Endothelial cell of umbilical vein (primary cell): ENCODE measurements around the gene SRRM4. TPM values are rescaled to one million over a fixed set of nuclear protein-coding genes. Genes with fewer than 3 reads are reported as not detected.

Experiments
- BruUV-seq: library from RNA; stranded (reverse); fragments of 400-500 nt; replicated peaks from 2 replicates; lab custom pipeline; 2021; lab: Mats Ljungman, UMichigan
- CTCF ChIA-PET: fragments of 300-600, 350-600 bp; sonication (Branson Sonifier 250); formaldehyde crosslinking; loops from one replicate; lab custom pipeline; 2021; ENCODE audit warnings: antibody characterized with exemption, inconsistent platforms; lab: Charles Lee
- POLR2A ChIA-PET: fragments of 300-600, 350-600 bp; sonication (Branson Sonifier 250); formaldehyde crosslinking; loops from one replicate; lab custom pipeline; 2021; ENCODE audit warnings: antibody characterized with exemption, inconsistent platforms; lab: Charles Lee
- DNase-seq: peaks from one replicate; pipeline ENCODE4 v3.0.0-alpha.2; 2011; ENCODE audit warnings: low read depth, low spot score
- FAIRE-seq: peaks from 2 replicates; lab custom pipeline; 2011; peaks lifted over from hg19 to GRCh38; lab: Jason Lieb, UNC
- H2AFZ ChIP-seq: 2 replicates; pipeline ENCODE4 v1.6.0; 2012; ENCODE audit warnings: low read depth, low read length, control low read depth, inconsistent platforms
- H3K27ac ChIP-seq: 2 replicates; pipeline ENCODE4 v1.5.1; 2011; ENCODE audit warnings: low read depth, mild to moderate bottlenecking, control low read depth, low read length, moderate library complexity; ENCODE audit not compliant: insufficient read depth
- H3K27me3 ChIP-seq, 2 experiments: 2 replicates each; pipeline versions ENCODE4 v1.6.0 to v1.6.1; 2011; ENCODE audit warnings: low read length in 2 of 2, mixed read lengths in 1 of 2; ENCODE audit not compliant: control insufficient read depth in 2 of 2, insufficient read depth in 2 of 2
- H3K36me3 ChIP-seq, 2 experiments: 2 replicates in 1 of 2; 3 replicates in 1 of 2; pipeline ENCODE4 v1.5.1; 2011; ENCODE audit warnings: low read length in 2 of 2, mild to moderate bottlenecking in 1 of 2, moderate library complexity in 1 of 2; ENCODE audit not compliant: control insufficient read depth in 2 of 2, insufficient read depth in 2 of 2; ENCODE audit errors: extremely low read depth in 1 of 2
- H3K4me1 ChIP-seq: 3 replicates; pipeline ENCODE4 v1.5.1; 2011; ENCODE audit warnings: mild to moderate bottlenecking, low read length; ENCODE audit not compliant: control insufficient read depth, insufficient read depth; ENCODE audit errors: extremely low read depth
- H3K4me2 ChIP-seq: 2 replicates; pipeline ENCODE4 v1.6.1; 2011; ENCODE audit warnings: low read length, control low read depth, mixed read lengths; ENCODE audit not compliant: insufficient read depth
- H3K4me3 ChIP-seq, 3 experiments: fragments of 200-600 bp in 1 of 3; sonication (generic), shearing (Covaris generic) in 1 of 3; replicated peaks in 1 of 3; 2 replicates each; pipeline ENCODE4 v1.5.1; 2011 to 2016; ENCODE audit warnings: control low read depth in 3 of 3, low read length in 3 of 3, mild to moderate bottlenecking in 2 of 3, inconsistent platforms in 1 of 3, low read depth in 1 of 3, moderate library complexity in 1 of 3; ENCODE audit not compliant: insufficient read depth in 1 of 3
- H3K79me2 ChIP-seq: 2 replicates; pipeline ENCODE4 v1.6.0; 2012; ENCODE audit warnings: low read length, inconsistent platforms; ENCODE audit not compliant: control insufficient read depth, insufficient read depth
- H3K9ac ChIP-seq: replicated peaks from 2 replicates; pipeline ENCODE3; 2011; ENCODE audit warnings: low read length, control low read depth; ENCODE audit not compliant: insufficient read depth; ENCODE audit errors: extremely low read depth
- H3K9me1 ChIP-seq: replicated peaks from 3 replicates; pipeline ENCODE4 v1.6.0; 2011; ENCODE audit warnings: mild to moderate bottlenecking, low read length; ENCODE audit not compliant: control insufficient read depth, insufficient read depth; ENCODE audit errors: extremely low read depth
- H3K9me3 ChIP-seq: replicated peaks from 2 replicates; pipeline ENCODE4 v1.5.1; 2012; ENCODE audit warnings: low read length, inconsistent platforms; ENCODE audit not compliant: control insufficient read depth, insufficient read depth
- H4K20me1 ChIP-seq: replicated peaks from 2 replicates; pipeline ENCODE3; 2011; ENCODE audit warnings: mild to moderate bottlenecking, low read length; ENCODE audit not compliant: control insufficient read depth, insufficient read depth; ENCODE audit errors: extremely low read depth
- CTCF ChIP-seq, 2 donors: IDR thresholded peaks; 1 replicate in 1 of 2; 2 replicates in 1 of 2; pipeline ENCODE4 v1.5.1; 2011; ENCODE audit warnings: low read length in 2 of 2, mild to moderate bottlenecking in 2 of 2, moderate library complexity in 2 of 2, control low read depth in 1 of 2, inconsistent platforms in 1 of 2, low read depth in 1 of 2; ENCODE audit not compliant: insufficient read depth in 1 of 2; ENCODE audit errors: extremely low read depth in 1 of 2
- EZH2 ChIP-seq: IDR thresholded peaks from 2 replicates; pipeline ENCODE4 v1.6.1; 2012; ENCODE audit warnings: borderline replicate concordance, low read depth, mild to moderate bottlenecking, moderate library complexity, low read length, inconsistent platforms; ENCODE audit not compliant: severe bottlenecking
- FOS ChIP-seq: IDR thresholded peaks from 2 replicates; pipeline ENCODE4 v1.6.1; 2011; ENCODE audit warnings: mild to moderate bottlenecking, low read length, moderate library complexity, borderline replicate concordance; ENCODE audit not compliant: insufficient read depth
- GATA2 ChIP-seq: IDR thresholded peaks from 2 replicates; pipeline ENCODE4 v1.7.0; 2011; ENCODE audit warnings: low read depth, mild to moderate bottlenecking, moderate library complexity, mixed read lengths, low read length; ENCODE audit not compliant: insufficient read length, insufficient read depth
- JUN ChIP-seq: IDR thresholded peaks from 2 replicates; pipeline ENCODE4 v1.6.1; 2011; ENCODE audit warnings: borderline replicate concordance, low read depth; ENCODE audit not compliant: insufficient read length, insufficient read depth
- MAX ChIP-seq: IDR thresholded peaks from 2 replicates; pipeline ENCODE4 v1.6.1; 2011; ENCODE audit not compliant: insufficient read depth, insufficient read length
- MYC ChIP-seq: IDR thresholded peaks from one replicate; pipeline ENCODE4 v1.6.1; 2011; ENCODE audit warnings: mild to moderate bottlenecking, low read depth, low read length
- POLR2A ChIP-seq: IDR thresholded peaks from 2 replicates; pipeline ENCODE4 v1.6.1; 2012; ENCODE audit warnings: low read depth, mild to moderate bottlenecking, control low read depth, low read length
- POLR2AphosphoS5 ChIP-seq: IDR thresholded peaks from 2 replicates; pipeline ENCODE4 v1.6.1; 2012; ENCODE audit warnings: low read depth, mild to moderate bottlenecking, control low read depth, low read length, moderate library complexity; ENCODE audit not compliant: insufficient read depth
- dilution Hi-C: fragments of 300-500 bp; cut with MboI; formaldehyde crosslinking; loops from one replicate; pipeline ENCODE4 v1.15.0; 2019; ENCODE audit warnings: low sequenced_read_pairs; ENCODE audit not compliant: extremely low pct_ligation_motif_present
- intact Hi-C: fragments of 100-400 bp; cut with micrococcal nuclease; formaldehyde crosslinking; loops from one replicate; pipeline ENCODE4 v1.10.0; 2022
- polyA plus RNA-seq, 4 experiments: library from polyadenylated mRNA; depleted of rRNA in 3 of 4; stranded (reverse) in 3 of 4; unstranded in 1 of 4; fragments of >200 nt; gene quantifications; 2 replicates each; pipeline versions ENCODE4 v1.2.1 to v1.2.3, GENCODE V29; 2011 to 2012; ENCODE audit warnings: missing spikeins in 1 of 4
- total RNA-seq: library from RNA; stranded (reverse); gene quantifications from 2 replicates; pipeline ENCODE4 v1.2.3, GENCODE V29; 2021

Gene SRRM4
- total and polyA plus RNA-seq, 2 donors (not counting 3 experiments of a cell fraction or from before 2014, with no cell fraction given) = not detected

GRCh38 chr12:119168721-119169120, 187.4 kb downstream of the SRRM4 start:
- Histone ChIP-seq H2AFZ (no peak overlapping the region), H3K9me3 (no peaks in the 10 kb centered on the region), H3K9me1 (no peaks in the 10 kb centered on the region), H3K27me3 (no peaks in the 10 kb centered on the region), H3K4me2 (no peak overlapping the region), H3K4me1 (no peaks in the 10 kb centered on the region), H3K9ac (no peak overlapping the region), H3K27ac (no peak overlapping the region), H3K79me2 (no peaks in the 10 kb centered on the region), H3K36me3 (no peaks in the 10 kb centered on the region), H3K4me3 (no peak overlapping the region), H4K20me1 (no peaks in the 10 kb centered on the region)
- TF ChIP-seq JUN (no peak), POLR2A (no peak), CTCF (IDR thresholded peaks at IDR 0.05; ENCODE audit: extremely low read depth in 1 of 2, insufficient read depth in 1 of 2, low read depth in 1 of 2, low read length in 2 of 2) (no peak), FOS (no peak), EZH2 (no peak), POLR2AphosphoS5 (no peak), GATA2 (no peak), MYC (no peak), MAX (no peak)
- no TSS peak for BruUV-seq
- POLR2A ChIA-PET = no interaction called here
- CTCF ChIA-PET = interaction anchor here (1.9 kb wide), 1 partner anchor 16 kb away, joined by 6 read pairs; no protein-coding TSS in a partner anchor
- no peak for DNase-seq
- no peak for FAIRE-seq
- intact Hi-C loops = no loop called here
- dilution Hi-C loops = no loop called here
